ENCODE results near the gene SLAMF8. TPM values are rescaled to one million over a fixed set of nuclear protein-coding genes. Genes with fewer than 3 reads are reported as not detected.

Gene SLAMF8
- polyA plus RNA-seq, 1 donor from 2014 or later, result not detected

- Histone ChIP-seq H4K20me1 (ENCODE audit: insufficient read depth) (no peaks in the 10 kb centered on the region), H3F3A (ENCODE audit: insufficient read depth, low read length, poor library complexity, severe bottlenecking) (no peaks in the 10 kb centered on the region), H2AFZ (ENCODE audit: low read depth, low read length) (no peak overlapping the region), H3K9me2 (ENCODE audit: insufficient read depth, low read length) (no peaks in the 10 kb centered on the region), H3K79me2 (replicated peaks; ENCODE audit: insufficient read depth, low read length) (no peaks in the 10 kb centered on the region), H3K9ac (ENCODE audit: low read length) (no peak overlapping the region), H3K27ac (ENCODE audit: low read length) (no peak overlapping the region), H3K4me3 (ENCODE audit: low read length) (no peak overlapping the region), H3K27me3 (ENCODE audit: insufficient read depth, low read depth, low read length) (peaks cover 21% of the 10 kb centered on the region), H3K4me2 (ENCODE audit: low read length) (no peak overlapping the region), H3K36me3 (ENCODE audit: insufficient read depth, low read length) (no peaks in the 10 kb centered on the region), H3K9me3 (ENCODE audit: low read length) (no peaks in the 10 kb centered on the region)
- TF ChIP-seq POLR2AphosphoS5 (IDR thresholded peaks at IDR 0.05) (no peak), MXI1 (conservative IDR thresholded peaks at IDR 0.05; ENCODE audit: poor library complexity, severe bottlenecking) (no peak), EP300 (conservative IDR thresholded peaks at IDR 0.05; ENCODE audit: poor library complexity, severe bottlenecking) (no peak), TAF1 (IDR thresholded peaks at IDR 0.05; ENCODE audit: low read depth) (no peak), REST (IDR thresholded peaks at IDR 0.05; ENCODE audit: borderline replicate concordance) (no peak), RAD21 (conservative IDR thresholded peaks at IDR 0.05) (no peak), EZH2 (IDR thresholded peaks at IDR 0.05; ENCODE audit: borderline replicate concordance, insufficient read depth, low read length, poor library complexity, severe bottlenecking) (no peak), SMC3 (conservative IDR thresholded peaks at IDR 0.05; ENCODE audit: poor library complexity) (no peak)
- TF ChIP-seq, protein P1, sequence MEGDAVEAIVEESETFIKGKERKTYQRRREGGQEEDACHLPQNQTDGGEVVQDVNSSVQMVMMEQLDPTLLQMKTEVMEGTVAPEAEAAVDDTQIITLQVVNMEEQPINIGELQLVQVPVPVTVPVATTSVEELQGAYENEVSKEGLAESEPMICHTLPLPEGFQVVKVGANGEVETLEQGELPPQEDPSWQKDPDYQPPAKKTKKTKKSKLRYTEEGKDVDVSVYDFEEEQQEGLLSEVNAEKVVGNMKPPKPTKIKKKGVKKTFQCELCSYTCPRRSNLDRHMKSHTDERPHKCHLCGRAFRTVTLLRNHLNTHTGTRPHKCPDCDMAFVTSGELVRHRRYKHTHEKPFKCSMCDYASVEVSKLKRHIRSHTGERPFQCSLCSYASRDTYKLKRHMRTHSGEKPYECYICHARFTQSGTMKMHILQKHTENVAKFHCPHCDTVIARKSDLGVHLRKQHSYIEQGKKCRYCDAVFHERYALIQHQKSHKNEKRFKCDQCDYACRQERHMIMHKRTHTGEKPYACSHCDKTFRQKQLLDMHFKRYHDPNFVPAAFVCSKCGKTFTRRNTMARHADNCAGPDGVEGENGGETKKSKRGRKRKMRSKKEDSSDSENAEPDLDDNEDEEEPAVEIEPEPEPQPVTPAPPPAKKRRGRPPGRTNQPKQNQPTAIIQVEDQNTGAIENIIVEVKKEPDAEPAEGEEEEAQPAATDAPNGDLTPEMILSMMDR (IDR thresholded peaks at IDR 0.05; ENCODE audit: poor library complexity, severe bottlenecking), result no peak
These were observed 33.8 kb downstream of the SLAMF8 start for GRCh38 chr1:159860456-159860855.

- no peak for TF ChIP-seq POLR2AphosphoS5 (IDR thresholded peaks at IDR 0.05)
- TF ChIP-seq RAD21 (conservative IDR thresholded peaks at IDR 0.05), result no peak
- H3F3A ChIP-seq (ENCODE audit: insufficient read depth, low read length, poor library complexity, severe bottlenecking), result no peaks in the 10 kb centered on the region
- no peaks in the 10 kb centered on the region for H3K9me2 ChIP-seq (ENCODE audit: insufficient read depth, low read length)
- no peak overlapping the region for H3K27ac ChIP-seq (ENCODE audit: low read length)
- H3K4me3 ChIP-seq (ENCODE audit: low read length), result no peak overlapping the region
- H3K79me2 ChIP-seq (replicated peaks; ENCODE audit: insufficient read depth, low read length), result no peaks in the 10 kb centered on the region
- H3K36me3 ChIP-seq (ENCODE audit: insufficient read depth, low read length), result no peaks in the 10 kb centered on the region
- H3K9ac ChIP-seq (ENCODE audit: low read length), result no peak overlapping the region
- no peaks in the 10 kb centered on the region for H3K9me3 ChIP-seq (ENCODE audit: low read length)
- H4K20me1 ChIP-seq (ENCODE audit: insufficient read depth), result no peaks in the 10 kb centered on the region
- peaks cover 13% of the 10 kb centered on the region for H3K27me3 ChIP-seq (ENCODE audit: insufficient read depth, low read depth, low read length)
- H3K4me2 ChIP-seq (ENCODE audit: low read length), result no peak overlapping the region
- H2AFZ ChIP-seq (ENCODE audit: low read depth, low read length), result no peak overlapping the region
These were observed 34.5 kb downstream of the SLAMF8 start for GRCh38 chr1:159861218-159861617.

- H3K9me2 ChIP-seq (ENCODE audit: insufficient read depth, low read length), result no peaks in the 10 kb centered on the region
- H2AFZ ChIP-seq (ENCODE audit: low read depth, low read length), result no peak overlapping the region
- H3K79me2 ChIP-seq (replicated peaks; ENCODE audit: insufficient read depth, low read length), result no peaks in the 10 kb centered on the region
- H3K27ac ChIP-seq (ENCODE audit: low read length), result no peak overlapping the region
- no peaks in the 10 kb centered on the region for H3K36me3 ChIP-seq (ENCODE audit: insufficient read depth, low read length)
- peaks cover 8% of the 10 kb centered on the region for H3K27me3 ChIP-seq (ENCODE audit: insufficient read depth, low read depth, low read length)
- TF ChIP-seq TAF1 (IDR thresholded peaks at IDR 0.05; ENCODE audit: low read depth), result no peak
- TF ChIP-seq POLR2AphosphoS5 (IDR thresholded peaks at IDR 0.05), result no peak
- TF ChIP-seq MXI1 (conservative IDR thresholded peaks at IDR 0.05; ENCODE audit: poor library complexity, severe bottlenecking), result no peak
- TF ChIP-seq REST (IDR thresholded peaks at IDR 0.05; ENCODE audit: borderline replicate concordance), result no peak
- TF ChIP-seq SMC3 (conservative IDR thresholded peaks at IDR 0.05; ENCODE audit: poor library complexity), result no peak
- TF ChIP-seq EP300 (conservative IDR thresholded peaks at IDR 0.05; ENCODE audit: poor library complexity, severe bottlenecking), result no peak
- no peak for TF ChIP-seq RAD21 (conservative IDR thresholded peaks at IDR 0.05)
- TF ChIP-seq, protein P1 (IDR thresholded peaks at IDR 0.05; ENCODE audit: poor library complexity, severe bottlenecking), result no peak
- TF ChIP-seq EZH2 (IDR thresholded peaks at IDR 0.05; ENCODE audit: borderline replicate concordance, insufficient read depth, low read length, poor library complexity, severe bottlenecking), result no peak
- no peak overlapping the region for H3K4me3 ChIP-seq (ENCODE audit: low read length)
- no peaks in the 10 kb centered on the region for H3F3A ChIP-seq (ENCODE audit: insufficient read depth, low read length, poor library complexity, severe bottlenecking)
- H3K4me2 ChIP-seq (ENCODE audit: low read length), result no peak overlapping the region
- no peaks in the 10 kb centered on the region for H3K9me3 ChIP-seq (ENCODE audit: low read length)
- no peaks in the 10 kb centered on the region for H4K20me1 ChIP-seq (ENCODE audit: insufficient read depth)
- no peak overlapping the region for H3K9ac ChIP-seq (ENCODE audit: low read length)
These were observed 35.4 kb downstream of the SLAMF8 start for GRCh38 chr1:159862031-159862430.

Measured in neural cell (in vitro differentiated cells).